RCC 7860 (cell line): Measurements from ENCODE around the gene TENM4.

Experiments used
- DNase-seq: peaks from one replicate; pipeline ENCODE4 v3.0.0-alpha.2; 2015; ENCODE audit warnings: low spot score
- FAIRE-seq: peaks from 2 replicates; lab custom pipeline; 2012; peaks lifted over from hg19 to GRCh38; lab: Jason Lieb, UNC

Gene TENM4

GRCh38 chr11:78786086-78786485 lies 654.7 kb downstream of the TENM4 start:
- FAIRE-seq (no peak), DNase-seq (no peak)

- peak; percentile 47 for DNase-seq
- FAIRE-seq = peak; percentile 69
Measured at GRCh38 chr11:78784321-78785061, 656.3 kb downstream of the TENM4 start.

GRCh38 chr11:78783846-78784245 lies 657.0 kb downstream of the TENM4 start:
- DNase-seq (no peak), FAIRE-seq (no peak)

GRCh38 chr11:78783301-78783700 lies 657.5 kb downstream of the TENM4 start:
- peak; percentile 20 for DNase-seq
- no peak for FAIRE-seq

GRCh38 chr11:78782725-78783124 lies 658.1 kb downstream of the TENM4 start:
- FAIRE-seq (no peak), DNase-seq (no peak)

DNA sequence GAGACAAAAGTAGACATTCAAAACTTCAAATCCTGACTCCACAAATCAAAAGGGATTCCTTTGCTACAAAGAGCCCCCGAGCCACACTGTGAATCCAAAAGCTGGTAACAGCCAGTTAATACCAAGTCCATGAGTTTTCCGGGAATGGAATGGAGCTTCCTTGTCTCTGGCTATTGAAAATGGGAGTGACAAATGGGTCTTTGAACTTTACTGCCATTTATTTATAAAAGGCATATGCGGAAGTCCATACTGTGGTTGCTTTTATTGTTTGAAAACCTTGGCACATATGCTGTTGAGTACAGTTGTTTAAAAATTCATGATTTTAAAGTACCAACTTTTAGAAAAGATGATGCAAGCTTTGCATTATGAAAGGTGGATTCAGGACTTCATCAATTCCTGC lies 659.9 kb downstream of the TENM4 start:
- FAIRE-seq (no peak), DNase-seq (no peak)

- no peak for FAIRE-seq
Measured at GRCh38 chr11:78773492-78773891, 667.3 kb downstream of the TENM4 start.

DNA sequence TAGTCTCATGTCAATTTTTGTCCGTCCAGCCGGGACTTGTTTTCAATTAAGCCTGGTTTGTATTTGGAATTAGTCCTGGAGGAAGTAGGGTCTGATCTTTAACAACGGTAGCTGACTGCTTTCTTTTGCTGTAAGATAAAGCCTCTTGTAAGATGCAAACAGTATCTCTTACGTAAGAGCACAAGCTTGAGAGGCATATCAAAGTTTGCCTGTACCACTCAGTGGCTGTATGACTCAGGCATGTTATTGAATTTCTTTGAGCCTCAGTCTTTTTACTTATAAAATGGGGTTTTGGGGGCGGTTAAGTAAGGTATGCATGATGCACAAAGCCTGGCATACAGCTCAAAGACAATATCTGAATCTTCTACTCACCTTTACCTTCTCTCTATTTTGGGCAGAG lies 667.8 kb downstream of the TENM4 start:
- no peak for DNase-seq

More at GRCh38 chr11:78773492-78773891, 667.3 kb downstream of the TENM4 start:
- no peak for DNase-seq

GRCh38 chr11:78772186-78772585 lies 668.6 kb downstream of the TENM4 start:
- DNase-seq (no peak), FAIRE-seq (no peak)

More for the DNA sequence above, 667.8 kb downstream of the TENM4 start:
- FAIRE-seq = no peak

GRCh38 chr11:78770931-78771330 lies 669.9 kb downstream of the TENM4 start:
- DNase-seq = no peak
- FAIRE-seq = no peak

DNA sequence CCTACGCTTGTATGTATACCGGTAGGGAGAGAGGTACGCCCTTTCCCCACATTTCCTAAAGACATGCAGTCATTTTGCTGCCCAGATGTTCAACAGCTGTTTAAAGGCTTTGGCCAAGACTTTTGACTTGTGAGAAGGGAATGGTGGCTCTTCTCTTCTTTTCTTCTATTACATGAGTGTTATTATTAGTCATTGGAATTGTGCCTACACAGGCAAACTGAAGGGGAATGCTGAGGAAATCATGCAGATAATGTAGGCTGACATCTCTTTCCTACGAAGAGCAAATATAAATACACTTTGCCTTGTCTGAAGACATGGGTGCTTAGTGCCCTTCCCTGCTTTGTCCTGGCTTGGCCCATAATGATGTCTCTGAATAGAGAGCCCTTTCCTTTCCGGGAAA lies 671.9 kb downstream of the TENM4 start:
- FAIRE-seq = no peak

GRCh38 chr11:78768345-78768744 lies 672.5 kb downstream of the TENM4 start:
- no peak for FAIRE-seq

More for the DNA sequence above, 671.9 kb downstream of the TENM4 start:
- no peak for DNase-seq

DNA sequence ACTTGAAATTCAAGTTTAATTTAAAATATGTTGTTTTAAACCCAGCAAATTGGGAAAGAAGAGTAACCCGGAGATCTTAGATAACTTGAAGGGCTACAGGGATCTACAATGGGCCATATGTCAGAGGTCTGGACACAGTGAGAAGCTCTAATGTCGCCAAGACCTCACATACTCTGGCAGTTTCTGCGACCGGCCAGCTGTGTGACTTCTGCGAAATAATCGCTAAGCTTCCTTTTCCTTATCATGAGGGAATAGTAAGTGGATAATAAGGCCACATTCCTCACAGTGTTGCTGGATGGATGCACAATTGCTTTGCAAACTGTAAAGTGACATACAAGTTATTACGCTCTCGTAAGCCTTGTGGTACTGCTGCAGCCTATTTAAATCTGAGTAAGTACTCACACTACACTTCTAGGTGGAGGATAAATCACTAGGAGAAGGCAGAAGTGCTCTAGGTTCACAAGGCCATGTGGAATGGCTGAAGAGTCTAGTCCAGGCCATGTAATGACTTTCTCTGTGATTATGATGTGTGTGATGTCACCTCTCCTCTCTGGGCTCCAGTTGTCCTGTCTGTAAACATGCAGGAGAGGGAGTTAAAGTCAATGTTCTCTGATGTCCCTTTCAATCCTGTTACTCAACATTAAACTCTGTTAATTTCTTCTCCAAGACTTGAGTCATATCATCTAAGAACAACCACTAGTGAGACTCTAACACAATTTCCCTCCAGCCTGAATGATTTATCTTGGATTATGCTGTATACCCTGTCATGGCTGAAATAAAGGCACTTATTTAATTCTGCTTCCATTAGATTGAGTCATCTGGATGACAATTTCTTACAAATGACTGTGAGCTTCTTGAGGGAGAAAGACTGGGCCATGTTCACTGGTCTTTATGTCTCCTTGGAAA lies 673.5 kb downstream of the TENM4 start:
- FAIRE-seq = no peak

More at GRCh38 chr11:78768345-78768744, 672.5 kb downstream of the TENM4 start:
- DNase-seq = no peak

DNA sequence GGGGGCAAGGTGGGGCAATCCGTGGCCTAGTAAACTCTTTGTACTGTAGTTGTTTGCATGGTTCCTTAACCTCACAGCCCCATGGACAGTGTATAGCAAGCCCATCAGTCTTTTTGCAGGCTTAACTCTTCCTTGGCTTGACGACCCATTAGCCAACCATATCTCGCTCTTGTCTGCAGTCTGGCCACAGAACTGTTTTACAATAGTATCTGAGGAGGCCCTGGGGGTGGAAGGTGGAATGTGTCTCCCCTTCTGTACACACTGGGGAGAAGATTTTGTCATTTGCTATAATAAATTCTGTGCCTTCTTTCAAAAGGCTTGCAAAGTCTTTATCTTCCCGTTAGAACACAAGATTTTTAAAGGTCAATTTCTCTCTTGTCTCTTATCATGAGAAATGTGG lies 675.9 kb downstream of the TENM4 start:
- FAIRE-seq = no peak
- DNase-seq = no peak

More for the DNA sequence above, 673.5 kb downstream of the TENM4 start:
- DNase-seq = no peak

- DNase-seq = no peak
- no peak for FAIRE-seq
Measured at GRCh38 chr11:78763664-78764063, 677.2 kb downstream of the TENM4 start.

GRCh38 chr11:78762105-78762504 lies 678.7 kb downstream of the TENM4 start:
- DNase-seq (no peak), FAIRE-seq (no peak)

DNA sequence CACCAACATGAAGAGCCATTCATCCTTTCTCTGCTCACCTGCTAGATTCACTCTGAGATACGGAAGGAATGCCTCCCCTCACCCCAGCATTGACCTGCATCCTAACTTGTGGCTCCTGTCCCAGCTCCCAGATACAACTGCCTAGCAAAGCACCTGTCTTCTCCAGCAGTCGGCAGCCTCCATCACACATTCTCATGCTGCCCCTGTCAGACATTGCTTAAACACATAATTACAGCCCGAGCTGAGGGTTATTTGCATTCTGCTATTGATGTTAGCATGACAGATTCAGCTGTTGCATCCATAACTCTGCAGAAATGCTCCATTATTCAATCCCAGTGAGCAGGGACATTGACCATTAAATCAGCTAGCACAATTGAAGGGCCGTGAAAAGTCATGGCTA lies 681.8 kb downstream of the TENM4 start:
- DNase-seq (no peak), FAIRE-seq (no peak)

DNA sequence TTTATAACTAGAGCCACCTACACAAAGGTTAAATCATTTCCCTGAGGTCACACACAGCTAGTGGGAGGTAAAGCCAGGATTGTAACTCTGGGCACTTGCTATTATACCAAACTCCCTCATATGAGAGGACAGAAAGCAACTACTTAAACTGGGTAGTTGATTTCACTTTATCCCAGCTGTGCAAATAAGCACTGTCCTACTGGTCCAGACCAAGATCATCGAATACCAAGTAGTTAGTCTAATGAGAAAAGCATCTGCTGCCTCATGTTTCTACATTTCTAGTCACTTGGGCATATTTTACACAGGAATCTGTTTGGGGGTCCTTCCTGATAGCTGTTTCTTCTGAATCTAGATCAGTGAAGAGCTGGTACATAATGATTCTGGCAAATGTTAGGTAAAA lies 687.5 kb downstream of the TENM4 start:
- no peak for FAIRE-seq

DNA sequence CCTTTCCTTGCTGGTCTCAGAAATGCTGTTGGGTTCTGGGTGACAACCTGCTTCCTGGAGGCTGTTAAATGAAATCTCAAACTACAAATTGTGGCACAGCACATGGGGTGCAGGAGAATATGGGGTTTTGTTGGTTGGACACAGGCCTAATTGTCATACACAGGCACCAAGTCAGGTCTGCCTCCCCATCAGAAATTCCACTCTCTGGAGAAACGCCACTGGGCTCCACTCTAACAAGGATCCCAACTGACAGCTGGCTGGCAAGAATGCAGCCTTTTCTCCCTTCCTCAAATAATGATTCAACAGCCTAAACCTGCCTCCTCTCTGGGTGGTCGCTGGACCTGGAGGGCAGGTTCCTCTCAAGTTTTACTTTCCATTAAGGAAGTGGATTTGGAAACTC lies 688.3 kb downstream of the TENM4 start:
- no peak for DNase-seq
- no peak for FAIRE-seq

More for the DNA sequence above, 687.5 kb downstream of the TENM4 start:
- DNase-seq = no peak

DNA sequence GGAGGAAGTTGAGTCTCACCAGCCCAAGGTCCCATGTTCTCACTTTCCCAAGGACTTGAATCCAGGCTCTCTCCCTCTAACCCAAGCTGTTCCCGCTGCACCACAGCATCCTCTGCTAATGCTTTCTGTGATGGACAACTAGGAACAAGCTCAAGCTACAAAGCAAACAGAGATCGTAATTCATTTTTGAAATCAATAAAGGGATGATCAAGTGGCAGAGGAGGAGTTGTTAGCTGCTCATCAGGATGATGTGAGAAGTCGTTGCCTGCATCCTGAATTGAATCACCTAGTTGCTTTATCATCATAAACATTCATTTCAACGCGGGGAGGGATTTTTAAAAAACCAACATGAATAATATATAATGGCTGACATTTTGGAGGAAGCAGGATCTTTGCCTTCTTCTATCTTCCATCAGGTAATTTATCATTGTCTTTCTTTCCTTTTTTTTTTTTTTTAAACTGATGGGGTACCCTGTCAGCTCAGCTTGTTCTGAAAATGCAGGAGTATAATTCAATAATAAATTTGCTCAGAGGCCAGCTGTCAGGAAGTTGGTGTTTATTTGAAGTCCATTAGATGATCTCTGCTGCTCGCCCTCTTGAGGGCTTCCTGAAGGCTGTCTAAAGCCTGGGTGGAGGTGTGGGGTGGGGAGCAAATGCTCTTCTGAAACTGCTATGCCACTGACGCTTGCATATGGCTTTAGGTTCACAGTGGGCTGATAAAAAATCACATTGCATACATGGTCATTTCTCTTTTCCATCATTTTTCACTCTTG lies 691.7 kb downstream of the TENM4 start:
- FAIRE-seq = no peak
- DNase-seq = no peak

DNA sequence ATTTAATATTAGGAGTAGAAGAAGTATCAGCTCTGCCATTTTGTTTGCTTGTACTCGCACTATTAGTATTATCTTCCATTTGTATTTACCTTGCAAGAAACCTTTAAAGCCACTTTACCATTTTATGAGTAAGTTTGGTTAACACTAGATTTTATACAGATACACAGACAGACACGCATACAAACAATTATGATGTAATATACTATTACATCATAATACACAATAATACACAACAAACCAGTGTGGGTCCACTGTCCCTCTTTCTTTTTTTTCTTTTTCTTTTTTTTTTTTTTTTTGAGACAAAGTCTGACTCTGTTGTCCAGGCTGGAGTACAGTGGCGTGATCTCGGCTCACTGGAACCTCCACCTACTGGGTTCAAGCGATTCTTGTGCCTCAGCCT lies 695.9 kb downstream of the TENM4 start:
- DNase-seq = no peak

More for the DNA sequence above, 695.9 kb downstream of the TENM4 start:
- FAIRE-seq = no peak
